GM21619 (cell line): Measurements from ENCODE around the gene GRID1.
"Not testable (repeated sequence)": the region's sequence is repeated elsewhere in the genome, so short reads cannot be mapped to it uniquely, and the experiment has no call there.

Source experiments
- ATAC-seq: cut with Tn5 transposase; IDR thresholded peaks from one replicate; pipeline ENCODE4 v1.9.1; 2021; ENCODE audit not compliant: unreplicated experiment

Gene GRID1

GRCh38 chr10:86255405-86256251, 111.0 kb downstream of the GRID1 start:
- no peak for ATAC-seq

GRCh38 chr10:86254526-86255174, 111.9 kb downstream of the GRID1 start:
- no peak for ATAC-seq

GRCh38 chr10:86254081-86254480, 112.5 kb downstream of the GRID1 start:
- ATAC-seq: no peak

GRCh38 chr10:86253091-86254072, 113.2 kb downstream of the GRID1 start:
- no peak for ATAC-seq

- ATAC-seq: no peak
Observed at GRCh38 chr10:86252556-86252955, 114.0 kb downstream of the GRID1 start.

GRCh38 chr10:86252079-86252478, 114.5 kb downstream of the GRID1 start:
- ATAC-seq: no peak

GRCh38 chr10:86251426-86251825, 115.2 kb downstream of the GRID1 start:
- ATAC-seq: no peak

- ATAC-seq: no peak
Observed at GRCh38 chr10:86250399-86250798, 116.2 kb downstream of the GRID1 start.

- ATAC-seq: no peak
Observed at GRCh38 chr10:86249794-86250193, 116.8 kb downstream of the GRID1 start.

- ATAC-seq: no peak
Observed at GRCh38 chr10:86248062-86248461, 118.5 kb downstream of the GRID1 start.

- no peak for ATAC-seq
Observed at GRCh38 chr10:86247588-86247987, 119.0 kb downstream of the GRID1 start.

- no peak for ATAC-seq
Observed at GRCh38 chr10:86247073-86247472, 119.5 kb downstream of the GRID1 start.

- ATAC-seq: no peak
Observed at GRCh38 chr10:86246279-86246940, 120.2 kb downstream of the GRID1 start.

- no peak for ATAC-seq
Observed at GRCh38 chr10:86245015-86245394, 121.6 kb downstream of the GRID1 start.

- no peak for ATAC-seq
Observed at GRCh38 chr10:86244297-86245014, 122.1 kb downstream of the GRID1 start.

- no peak for ATAC-seq
Observed at GRCh38 chr10:86243651-86244155, 122.9 kb downstream of the GRID1 start.

- ATAC-seq: no peak
Observed at GRCh38 chr10:86242761-86243160, 123.8 kb downstream of the GRID1 start.

GRCh38 chr10:86238089-86238488, 128.5 kb downstream of the GRID1 start:
- not testable (repeated sequence) for ATAC-seq

- ATAC-seq: no peak
Observed at GRCh38 chr10:86234541-86235270, 131.9 kb downstream of the GRID1 start.
